ENCODE data around the gene SLC44A1. TPM values are rescaled to one million over a fixed set of nuclear protein-coding genes. Genes with fewer than 3 reads are reported as not detected.
A peak's percentile ranks its signal among the peaks of the same experiment; 100 is the strongest.

The SLC44A1 gene
- total RNA-seq, 4 donors from 2014 or later = 35.4 to 62.3 (median 48.2) TPM

DNA sequence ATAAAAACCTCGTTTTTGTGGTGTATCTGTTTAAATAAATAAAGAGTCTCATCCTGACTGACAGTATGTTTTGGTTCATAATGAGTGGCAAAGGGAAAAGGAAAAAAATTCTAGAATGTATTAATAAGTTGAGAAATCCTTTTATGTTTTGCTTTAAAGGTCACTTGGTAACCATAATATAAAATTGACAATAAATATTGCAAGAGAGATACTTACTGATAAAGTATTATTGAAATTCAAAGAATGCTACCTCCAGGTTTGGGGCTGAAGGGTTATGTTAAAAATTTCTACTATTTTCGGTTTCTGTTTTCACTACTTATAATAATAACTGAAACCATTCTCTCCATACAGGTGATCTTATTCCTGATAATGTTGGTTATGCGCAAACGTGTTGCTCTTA, 118.0 kb downstream of the SLC44A1 start:
- ATAC-seq (ENCODE audit: low FRiP score) = no peak
- TF ChIP-seq, protein P1, sequence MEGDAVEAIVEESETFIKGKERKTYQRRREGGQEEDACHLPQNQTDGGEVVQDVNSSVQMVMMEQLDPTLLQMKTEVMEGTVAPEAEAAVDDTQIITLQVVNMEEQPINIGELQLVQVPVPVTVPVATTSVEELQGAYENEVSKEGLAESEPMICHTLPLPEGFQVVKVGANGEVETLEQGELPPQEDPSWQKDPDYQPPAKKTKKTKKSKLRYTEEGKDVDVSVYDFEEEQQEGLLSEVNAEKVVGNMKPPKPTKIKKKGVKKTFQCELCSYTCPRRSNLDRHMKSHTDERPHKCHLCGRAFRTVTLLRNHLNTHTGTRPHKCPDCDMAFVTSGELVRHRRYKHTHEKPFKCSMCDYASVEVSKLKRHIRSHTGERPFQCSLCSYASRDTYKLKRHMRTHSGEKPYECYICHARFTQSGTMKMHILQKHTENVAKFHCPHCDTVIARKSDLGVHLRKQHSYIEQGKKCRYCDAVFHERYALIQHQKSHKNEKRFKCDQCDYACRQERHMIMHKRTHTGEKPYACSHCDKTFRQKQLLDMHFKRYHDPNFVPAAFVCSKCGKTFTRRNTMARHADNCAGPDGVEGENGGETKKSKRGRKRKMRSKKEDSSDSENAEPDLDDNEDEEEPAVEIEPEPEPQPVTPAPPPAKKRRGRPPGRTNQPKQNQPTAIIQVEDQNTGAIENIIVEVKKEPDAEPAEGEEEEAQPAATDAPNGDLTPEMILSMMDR (IDR thresholded peaks at IDR 0.05) = no peak

DNA sequence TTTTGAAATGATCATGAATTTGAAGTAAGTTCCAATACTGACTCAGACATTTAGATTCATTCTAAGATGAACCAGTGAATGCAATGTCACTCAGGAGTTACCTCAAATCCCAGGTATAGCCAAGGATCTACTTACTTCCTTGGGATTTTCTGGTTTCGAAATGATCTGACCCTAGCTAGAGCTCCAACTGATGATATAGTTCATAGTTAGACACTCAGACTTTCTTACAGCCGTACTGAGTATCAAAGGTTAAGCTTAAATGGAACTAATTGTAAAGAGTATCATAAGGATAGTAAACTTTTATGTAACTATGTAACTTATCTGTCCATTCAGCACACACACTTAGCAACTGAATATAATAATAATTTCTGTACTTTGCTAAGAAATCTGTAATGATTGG, 119.4 kb downstream of the SLC44A1 start:
- DNase-seq (ENCODE audit: low spot score) (no peak), ATAC-seq (ENCODE audit: low FRiP score) (no peak)
- TF ChIP-seq, protein P1 (IDR thresholded peaks at IDR 0.05) = no peak

More for the DNA sequence above, 118.0 kb downstream of the SLC44A1 start:
- no peak for DNase-seq (ENCODE audit: low spot score)

DNA sequence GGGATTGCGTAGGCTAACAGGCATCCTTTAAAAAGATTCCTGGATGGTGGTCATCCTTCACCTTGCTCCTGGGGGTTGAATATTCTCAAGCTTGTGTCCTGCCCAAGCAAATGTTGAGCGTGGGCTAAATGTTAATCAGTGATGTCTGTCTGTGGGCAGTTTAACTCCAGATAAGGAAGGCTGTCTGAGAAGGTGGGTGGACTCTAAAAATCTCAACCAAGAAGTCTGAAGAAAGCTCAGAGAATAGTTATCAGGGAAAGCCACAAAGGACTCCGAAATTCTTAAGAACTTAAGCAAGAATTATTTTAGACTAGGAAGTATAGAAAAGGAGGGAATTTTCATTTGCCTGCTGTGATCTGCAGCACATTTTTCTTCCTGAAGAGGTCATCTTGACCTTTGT, 125.5 kb downstream of the SLC44A1 start:
- DNase-seq (ENCODE audit: low spot score) (no peak), ATAC-seq (ENCODE audit: low FRiP score) (no peak)
- TF ChIP-seq, protein P1 (IDR thresholded peaks at IDR 0.05) = no peak

DNA sequence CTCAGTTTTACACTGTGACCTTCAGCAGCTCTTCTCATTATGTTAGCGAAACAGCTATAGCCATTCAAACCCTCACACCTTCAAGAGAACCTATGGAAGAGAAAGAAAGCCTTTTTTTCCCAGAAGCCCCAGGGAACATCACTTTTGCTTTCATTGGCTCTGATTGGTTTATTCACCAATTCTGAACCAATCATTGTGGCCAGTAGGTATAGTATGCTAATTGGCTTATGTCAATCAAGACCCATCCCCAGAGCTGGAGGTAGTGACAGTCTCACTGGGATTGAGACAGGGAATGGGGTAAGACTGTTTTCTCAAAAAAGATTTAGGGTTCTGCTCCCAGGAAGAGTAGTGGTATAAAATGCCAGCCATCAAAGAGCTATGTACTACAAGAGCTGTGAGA, 129.3 kb downstream of the SLC44A1 start:
- TF ChIP-seq, protein P1 (IDR thresholded peaks at IDR 0.05) = no peak
- no peak for ATAC-seq (ENCODE audit: low FRiP score)
- DNase-seq (ENCODE audit: low spot score) = no peak

DNA sequence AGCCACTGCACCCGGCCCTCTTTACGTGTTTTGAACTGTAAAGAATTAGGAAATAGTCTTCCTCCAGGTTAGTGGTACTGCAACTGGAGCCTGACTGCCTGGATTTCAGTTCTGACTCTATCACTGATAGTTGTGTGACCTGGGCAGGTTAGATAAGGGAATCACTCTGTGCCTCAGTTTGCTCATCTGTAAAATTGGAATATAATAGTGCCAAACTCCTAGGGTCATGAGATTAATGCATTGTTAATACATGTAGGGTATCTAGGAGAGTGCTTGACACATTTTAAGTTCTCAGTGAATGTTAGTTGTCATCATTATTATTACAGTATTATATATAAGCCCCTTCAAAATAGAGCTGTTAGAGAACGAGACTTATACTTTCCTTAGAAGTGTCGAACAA, 130.9 kb downstream of the SLC44A1 start:
- DNase-seq (ENCODE audit: low spot score) (no peak), ATAC-seq (ENCODE audit: low FRiP score) (no peak)
- TF ChIP-seq, protein P1 (IDR thresholded peaks at IDR 0.05) = no peak

DNA sequence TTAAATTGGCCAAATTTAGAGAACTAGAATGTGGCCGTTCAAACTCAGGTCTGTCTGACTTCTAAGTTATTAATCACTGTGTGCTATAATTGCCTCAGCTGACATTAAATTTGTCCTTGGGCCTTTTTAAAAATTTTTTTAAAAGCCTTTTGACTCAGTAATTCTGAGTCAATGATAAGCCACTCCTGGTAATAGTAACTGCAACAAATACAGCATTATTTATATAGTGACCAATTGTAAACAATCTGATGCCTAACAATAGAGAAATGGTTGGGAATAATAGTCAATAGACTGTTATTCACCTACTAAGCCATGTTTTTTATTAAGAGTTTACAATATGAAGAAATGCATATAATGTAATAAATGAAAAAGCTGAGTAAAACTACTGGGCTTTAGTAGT, 132.4 kb downstream of the SLC44A1 start:
- DNase-seq (ENCODE audit: low spot score) = no peak
- no peak for ATAC-seq (ENCODE audit: low FRiP score)

DNA sequence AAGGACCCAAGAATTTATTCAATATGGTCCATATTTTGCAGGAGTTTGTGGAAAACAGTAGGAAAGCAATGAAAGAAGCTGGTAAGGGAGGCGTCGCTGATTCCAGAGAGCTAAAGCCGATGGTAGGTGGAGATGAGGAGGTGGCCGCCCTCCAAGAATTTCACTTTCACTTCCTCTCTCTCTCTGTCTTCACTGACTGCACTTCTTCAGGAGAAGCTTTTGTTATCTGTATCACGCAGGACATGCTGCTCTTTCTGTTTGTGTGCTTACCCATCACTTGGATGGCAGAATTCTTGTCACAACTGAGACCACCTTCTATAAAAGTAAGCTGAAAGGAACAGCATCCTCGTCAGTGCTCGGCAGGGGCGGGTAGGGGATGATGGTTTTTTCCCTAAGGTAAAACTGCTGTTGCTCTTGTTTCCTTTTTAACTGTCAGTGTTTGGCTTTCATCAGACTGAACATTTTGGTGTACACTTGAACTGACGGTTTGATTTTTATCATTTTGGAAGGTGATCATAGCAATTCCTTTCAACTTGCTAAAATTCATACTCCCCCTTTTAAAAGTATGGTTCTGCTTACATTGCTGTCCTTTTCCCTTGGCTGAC, 141.0 kb downstream of the SLC44A1 start:
- TF ChIP-seq, protein P1 (IDR thresholded peaks at IDR 0.05) = no peak
- ATAC-seq (ENCODE audit: low FRiP score) (peak; percentile 71), DNase-seq (ENCODE audit: low spot score) (no peak)

More for the DNA sequence above, 132.4 kb downstream of the SLC44A1 start:
- TF ChIP-seq, protein P1 (IDR thresholded peaks at IDR 0.05) = no peak

Data from omental fat pad (tissue), 4 donors.